BJ (cell line): ENCODE measurements around the gene ZBTB33. TPM values are rescaled to one million over a fixed set of nuclear protein-coding genes. Genes with fewer than 3 reads are reported as not detected.

Experiments
- CTCF ChIA-PET: fragments of 350-600 bp; formaldehyde crosslinking; extraction: SDS; loops from one replicate; lab custom pipeline; 2021; ENCODE audit warnings: antibody characterized with exemption, inconsistent platforms; lab: Yijun Ruan, JAX
- POLR2A ChIA-PET: fragments of 300-600 bp; sonication (Branson Sonifier 250); formaldehyde crosslinking; extraction: SDS; loops from one replicate; lab custom pipeline; 2021; ENCODE audit warnings: antibody characterized with exemption; lab: Charles Lee
- DNase-seq: peaks from one replicate; pipeline ENCODE4 v3.0.0-alpha.2; 2011; ENCODE audit warnings: low read depth
- H3K27me3 ChIP-seq: 2 replicates; pipeline ENCODE4 v1.6.0; 2011; ENCODE audit warnings: low read length; ENCODE audit not compliant: control insufficient read depth, insufficient read depth
- H3K36me3 ChIP-seq: 2 replicates; pipeline ENCODE4 v1.5.1; 2011; ENCODE audit warnings: low read length; ENCODE audit not compliant: control insufficient read depth, insufficient read depth
- H3K4me3 ChIP-seq: 2 replicates; pipeline ENCODE4 v1.5.1; 2011; ENCODE audit warnings: low read depth, mild to moderate bottlenecking, control low read depth, low read length
- polyA plus RNA-seq: library from polyadenylated mRNA; depleted of rRNA; stranded (reverse); fragments of >200 nt; gene quantifications from 2 replicates; pipeline ENCODE4 v1.2.3, GENCODE V29; 2011
- TF ChIP-seq, protein P1 (sequence below): IDR thresholded peaks from 2 replicates; pipeline ENCODE4 v1.5.1; 2011; ENCODE audit warnings: low read depth, mild to moderate bottlenecking, control low read depth, inconsistent platforms, low read length, moderate library complexity; ENCODE audit not compliant: insufficient read depth

ZBTB33 gene
- polyA plus RNA-seq, 1 experiment: 2.2 TPM

DNA sequence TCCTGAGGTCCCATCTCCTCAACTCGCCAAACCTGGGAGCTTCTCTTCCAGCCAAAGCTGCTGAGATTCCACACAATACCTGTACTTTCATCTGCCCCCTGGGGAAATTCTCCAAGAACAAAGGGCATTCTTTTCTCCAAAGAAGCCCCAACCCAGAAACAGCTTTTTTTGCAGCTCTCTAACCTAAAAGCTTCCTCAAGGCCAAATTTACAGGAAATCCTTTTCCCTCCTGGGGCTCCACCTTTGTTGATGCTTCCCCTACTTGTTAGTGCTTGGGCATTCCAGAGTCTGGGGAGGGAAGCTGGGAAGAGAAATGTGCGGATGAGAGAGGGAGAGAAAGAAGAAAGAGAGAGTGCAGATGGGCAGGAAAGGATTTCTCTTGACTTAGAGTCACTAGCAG is 24.3 kb downstream of the ZBTB33 start:
- CTCF ChIA-PET: no interaction called here

DNA sequence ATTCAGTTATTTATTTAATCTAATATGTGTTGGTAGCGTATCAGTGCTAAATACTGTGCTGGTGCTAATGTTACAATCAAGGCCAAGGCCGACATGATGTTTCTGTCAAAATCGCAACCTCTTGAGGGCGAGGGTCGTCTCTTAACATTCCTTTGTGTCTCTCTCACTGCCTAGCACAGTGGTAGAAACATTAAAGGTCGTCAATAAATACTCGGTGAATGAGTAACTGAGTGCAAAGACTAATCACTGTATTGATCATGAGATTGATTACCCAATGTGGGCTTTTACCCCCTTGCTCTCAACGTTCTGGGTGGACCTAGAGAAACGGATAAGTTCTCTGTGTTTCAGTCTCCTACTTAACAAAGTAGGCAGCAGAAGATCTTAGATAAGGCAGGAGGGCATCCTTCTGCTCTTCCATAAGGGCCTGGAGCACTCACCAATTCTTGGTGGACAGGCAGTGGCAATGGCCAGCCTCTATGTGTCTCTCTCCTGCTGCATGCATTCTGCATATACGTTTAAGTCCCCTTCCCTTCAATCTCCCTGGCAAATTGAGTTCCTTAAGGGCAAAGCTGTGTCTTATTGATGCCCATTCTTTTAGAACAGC is 30.5 kb downstream of the ZBTB33 start:
- CTCF ChIA-PET: no interaction called here
- H3K36me3 ChIP-seq: no peaks in the 10 kb centered on the region
- no peak overlapping the region for H3K4me3 ChIP-seq
- POLR2A ChIA-PET: no interaction called here
- TF ChIP-seq, protein P1, sequence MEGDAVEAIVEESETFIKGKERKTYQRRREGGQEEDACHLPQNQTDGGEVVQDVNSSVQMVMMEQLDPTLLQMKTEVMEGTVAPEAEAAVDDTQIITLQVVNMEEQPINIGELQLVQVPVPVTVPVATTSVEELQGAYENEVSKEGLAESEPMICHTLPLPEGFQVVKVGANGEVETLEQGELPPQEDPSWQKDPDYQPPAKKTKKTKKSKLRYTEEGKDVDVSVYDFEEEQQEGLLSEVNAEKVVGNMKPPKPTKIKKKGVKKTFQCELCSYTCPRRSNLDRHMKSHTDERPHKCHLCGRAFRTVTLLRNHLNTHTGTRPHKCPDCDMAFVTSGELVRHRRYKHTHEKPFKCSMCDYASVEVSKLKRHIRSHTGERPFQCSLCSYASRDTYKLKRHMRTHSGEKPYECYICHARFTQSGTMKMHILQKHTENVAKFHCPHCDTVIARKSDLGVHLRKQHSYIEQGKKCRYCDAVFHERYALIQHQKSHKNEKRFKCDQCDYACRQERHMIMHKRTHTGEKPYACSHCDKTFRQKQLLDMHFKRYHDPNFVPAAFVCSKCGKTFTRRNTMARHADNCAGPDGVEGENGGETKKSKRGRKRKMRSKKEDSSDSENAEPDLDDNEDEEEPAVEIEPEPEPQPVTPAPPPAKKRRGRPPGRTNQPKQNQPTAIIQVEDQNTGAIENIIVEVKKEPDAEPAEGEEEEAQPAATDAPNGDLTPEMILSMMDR: no peak
- no peak for DNase-seq
- no peaks in the 10 kb centered on the region for H3K27me3 ChIP-seq

More for the DNA sequence above, 24.3 kb downstream of the ZBTB33 start:
- Histone ChIP-seq H3K4me3 (no peak overlapping the region), H3K36me3 (no peaks in the 10 kb centered on the region), H3K27me3 (no peaks in the 10 kb centered on the region)
- TF ChIP-seq, protein P1: no peak
- POLR2A ChIA-PET: no interaction called here
- no peak for DNase-seq

DNA sequence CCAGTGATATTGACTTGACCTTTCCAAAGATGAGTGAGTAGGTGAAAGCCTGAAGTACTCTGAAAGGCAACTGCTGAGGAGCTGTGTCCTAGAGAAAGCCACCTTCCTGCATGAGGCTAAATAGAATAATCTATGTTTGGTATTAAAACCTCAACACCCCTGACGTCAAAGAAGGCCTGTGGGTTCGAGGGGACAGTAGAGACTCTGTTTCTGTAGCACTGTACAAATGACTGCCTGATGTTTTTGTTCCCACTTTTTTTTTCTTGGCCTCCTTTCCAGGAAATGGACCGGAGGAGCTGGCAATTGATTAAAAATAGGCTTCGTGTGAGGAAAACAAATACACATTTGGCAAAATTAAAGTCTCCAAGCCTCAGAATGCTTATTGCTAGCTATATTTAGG is 31.1 kb downstream of the ZBTB33 start:
- TF ChIP-seq, protein P1: no peak
- Histone ChIP-seq H3K36me3 (no peaks in the 10 kb centered on the region), H3K4me3 (no peak overlapping the region), H3K27me3 (no peaks in the 10 kb centered on the region)
- ChIA-PET CTCF (no interaction called here), POLR2A (no interaction called here)
- no peak for DNase-seq

DNA sequence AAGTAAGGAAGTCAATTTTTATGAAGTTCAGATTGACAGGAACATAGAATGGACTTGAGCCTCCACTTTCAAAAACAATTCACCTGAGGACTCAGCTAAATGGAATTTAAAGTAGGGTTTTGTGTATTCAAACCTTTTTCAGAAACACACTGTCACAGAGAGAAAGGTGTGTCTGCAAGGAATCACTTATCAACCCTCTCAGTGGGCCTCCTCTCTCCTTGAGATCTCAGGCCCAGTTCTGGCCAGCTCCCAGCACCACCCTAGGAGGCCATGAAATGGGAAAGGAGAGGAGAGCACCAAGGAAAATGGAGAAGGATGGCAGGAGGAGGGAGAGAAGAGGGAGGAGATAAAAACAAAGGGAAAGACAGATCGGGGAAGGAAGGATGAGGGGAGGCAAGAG is 32.1 kb downstream of the ZBTB33 start:
- Histone ChIP-seq H3K36me3 (no peaks in the 10 kb centered on the region), H3K27me3 (no peaks in the 10 kb centered on the region), H3K4me3 (no peak overlapping the region)
- TF ChIP-seq, protein P1: no peak
- ChIA-PET CTCF (no interaction called here), POLR2A (no interaction called here)
- DNase-seq: no peak

DNA sequence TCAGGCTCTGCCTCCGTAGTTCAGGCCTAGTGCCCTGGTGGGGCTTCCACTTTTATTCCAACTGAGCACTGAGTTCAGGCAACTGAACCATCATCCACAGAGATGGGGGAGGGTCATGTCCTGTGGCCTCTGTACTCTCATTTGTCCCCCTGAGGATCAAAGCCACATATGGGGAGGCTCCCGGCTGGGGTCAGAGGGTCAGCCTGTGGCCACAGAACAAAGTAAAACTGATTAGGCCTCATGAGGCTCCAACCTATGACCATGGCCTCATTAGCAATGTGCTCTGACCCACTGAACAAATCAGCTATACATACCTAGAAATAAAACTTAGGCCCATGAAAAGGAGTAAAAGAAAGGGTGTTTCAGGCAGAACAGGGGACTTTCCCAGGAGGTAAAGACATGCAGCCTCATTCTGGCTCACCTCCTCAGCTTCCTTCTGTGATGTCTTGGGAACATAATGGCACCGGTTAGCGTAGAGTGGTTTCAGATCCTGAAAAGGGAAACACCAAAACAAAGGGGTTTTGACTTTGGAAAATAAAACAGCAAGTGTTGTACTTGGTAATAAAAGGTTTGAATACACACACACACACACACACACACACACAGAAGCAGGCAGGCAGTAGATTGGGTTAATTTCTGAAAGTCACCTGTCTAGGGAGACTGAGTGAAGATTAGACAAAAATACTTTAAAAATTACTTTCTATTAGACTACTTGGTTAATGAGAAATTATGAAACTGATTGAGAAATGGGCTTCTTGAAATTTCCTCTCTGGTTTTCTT is 36.3 kb downstream of the ZBTB33 start:
- no peaks in the 10 kb centered on the region for H3K27me3 ChIP-seq
- ChIA-PET CTCF (no interaction called here), POLR2A (no interaction called here)
- TF ChIP-seq, protein P1: no peak
- DNase-seq: no peak
- H3K36me3 ChIP-seq: no peaks in the 10 kb centered on the region
- no peak overlapping the region for H3K4me3 ChIP-seq
